Prostate gland (tissue), 2 donors: Measurements from ENCODE around the gene PTPRT. TPM values are rescaled to one million over a fixed set of nuclear protein-coding genes. Genes with fewer than 3 reads are reported as not detected.

Experiments
- DNase-seq: peaks from one replicate; pipeline ENCODE4 v3.0.0-alpha.2; 2019; ENCODE audit warnings: low spot score
- H3K27ac ChIP-seq, 2 donors: fragments of 200-600 bp; sonication (generic); 2 replicates each; pipeline ENCODE4 v1.5.1; 2017 to 2019
- H3K27me3 ChIP-seq: fragments of 200-600 bp; sonication (generic); replicated peaks from 2 replicates; pipeline ENCODE4 v1.5.1; 2019; ENCODE audit not compliant: insufficient read depth
- H3K36me3 ChIP-seq, 2 donors: fragments of 200-600 bp; sonication (generic); 1 replicate in 1 of 2; 2 replicates in 1 of 2; pipeline versions ENCODE4 v1.5.1 to v1.8.1; 2017 to 2019
- H3K4me1 ChIP-seq: fragments of 200-600 bp; sonication (generic); replicated peaks from 2 replicates; pipeline ENCODE4 v1.5.1; 2019
- H3K4me3 ChIP-seq, 2 donors: fragments of 200-600 bp; sonication (generic); 2 replicates each; pipeline ENCODE4 v1.5.1; 2017 to 2019
- H3K9me3 ChIP-seq: fragments of 200-600 bp; sonication (generic); 2 replicates; pipeline ENCODE4 v1.5.1; 2017
- CTCF ChIP-seq, 4 experiments: fragments of 200-600 bp in 2 of 4; fragments of 450-650 bp in 2 of 4; sonication (generic) in 2 of 4; IDR thresholded peaks; 1 replicate in 3 of 4; 2 replicates in 1 of 4; pipeline ENCODE4 v1.5.1; 2016 to 2019; ENCODE audit warnings: antibody characterized with exemption in 4 of 4, mild to moderate bottlenecking in 2 of 4, moderate library complexity in 2 of 4
- POLR2A ChIP-seq: fragments of 450-650 bp; IDR thresholded peaks from one replicate; pipeline ENCODE4 v1.6.1; 2016; ENCODE audit warnings: antibody characterized with exemption, mild to moderate bottlenecking
- POLR2AphosphoS5 ChIP-seq: sonication (generic); formaldehyde crosslinking; IDR thresholded peaks from one replicate; pipeline ENCODE4 v1.6.1; 2017; ENCODE audit warnings: antibody characterized with exemption
- WGBS: methylation state at CpG from one replicate; pipeline ENCODE4 v1.1.5; 2018; 5-methylcytosine and 5-hydroxymethylcytosine counted together
- intact Hi-C: fragments of 100-400 bp; cut with DNase I; formaldehyde crosslinking; loops from one replicate; pipeline ENCODE4 v1.14.2; 2022
- total RNA-seq, 2 donors: library from RNA; depleted of rRNA; stranded (reverse); fragments of >200 nt; gene quantifications; one replicate each; pipeline ENCODE4 v1.1.0, GENCODE V29; 2016

Gene PTPRT
- total RNA-seq, 2 donors from 2014 or later: 1.5 to 3.5 TPM

GRCh38 chr20:42475773-42476172 is 713.9 kb downstream of the PTPRT start:
- no peak for DNase-seq
- intact Hi-C loops: no loop called here

GRCh38 chr20:42474646-42475045 is 715.1 kb downstream of the PTPRT start:
- Histone ChIP-seq H3K4me1 (no peaks in the 10 kb centered on the region), H3K9me3 (no peaks in the 10 kb centered on the region), H3K27ac (no peak overlapping the region), H3K27me3 (no peaks in the 10 kb centered on the region), H3K36me3 (no peaks in the 10 kb centered on the region), H3K4me3 (no peak overlapping the region)
- TF ChIP-seq POLR2A (no peak), POLR2AphosphoS5 (no peak), CTCF (IDR thresholded peaks at IDR 0.05) (no peak)
- intact Hi-C loops: no loop called here
- DNase-seq: no peak
- WGBS: 54% methylated on average over 6 of the region's 6 CpGs

More at GRCh38 chr20:42475773-42476172, 713.9 kb downstream of the PTPRT start:
- Histone ChIP-seq H3K27ac (no peak overlapping the region), H3K9me3 (no peaks in the 10 kb centered on the region), H3K4me3 (no peak overlapping the region), H3K27me3 (no peaks in the 10 kb centered on the region), H3K36me3 (no peaks in the 10 kb centered on the region), H3K4me1 (no peaks in the 10 kb centered on the region)
- TF ChIP-seq POLR2A: no peak
- no peak for TF ChIP-seq POLR2AphosphoS5
- no peak for TF ChIP-seq CTCF (IDR thresholded peaks at IDR 0.05)
- 86% methylated on average over 7 of the region's 7 CpGs for WGBS

GRCh38 chr20:42472198-42472597 is 717.5 kb downstream of the PTPRT start:
- no peaks in the 10 kb centered on the region for H3K36me3 ChIP-seq
- TF ChIP-seq POLR2A (no peak), POLR2AphosphoS5 (no peak), CTCF (IDR thresholded peaks at IDR 0.05) (no peak)
- H3K9me3 ChIP-seq: no peaks in the 10 kb centered on the region
- no peak for DNase-seq
- 95% methylated on average over 19 of the region's 19 CpGs for WGBS
- H3K4me3 ChIP-seq: no peak overlapping the region
- intact Hi-C loops: no loop called here
- H3K27ac ChIP-seq: no peak overlapping the region
- H3K4me1 ChIP-seq: no peaks in the 10 kb centered on the region
- H3K27me3 ChIP-seq: no peaks in the 10 kb centered on the region

GRCh38 chr20:42461965-42462593 is 727.6 kb downstream of the PTPRT start:
- 80% methylated on average over 2 of the region's 2 CpGs for WGBS
- Histone ChIP-seq H3K9me3 (no peaks in the 10 kb centered on the region), H3K27ac (no peak overlapping the region), H3K4me1 (no peaks in the 10 kb centered on the region), H3K36me3 (no peaks in the 10 kb centered on the region), H3K4me3 (no peak overlapping the region), H3K27me3 (no peaks in the 10 kb centered on the region)
- TF ChIP-seq POLR2AphosphoS5: no peak
- intact Hi-C loops: no loop called here
- no peak for DNase-seq

DNA sequence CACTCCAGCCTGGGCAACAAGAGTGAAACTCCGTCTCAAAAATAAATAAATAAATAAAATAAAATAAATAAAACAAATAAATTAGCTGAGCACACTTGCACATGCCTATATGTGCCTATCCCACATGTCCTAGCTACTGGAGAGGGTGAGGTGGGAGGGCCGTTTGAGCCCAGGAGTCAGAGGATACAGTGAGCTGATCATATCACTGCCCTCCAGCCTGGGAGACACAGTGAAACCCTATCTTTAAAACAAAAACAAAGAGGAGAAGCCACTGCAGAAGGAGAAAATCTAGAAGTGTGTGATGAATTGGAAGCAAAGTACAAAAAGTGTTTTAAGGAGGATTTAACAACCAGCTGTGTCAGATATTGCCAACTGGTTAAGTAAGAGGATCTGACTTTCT is 728.4 kb downstream of the PTPRT start:
- Histone ChIP-seq H3K36me3 (no peaks in the 10 kb centered on the region), H3K27ac (no peak overlapping the region), H3K4me1 (no peaks in the 10 kb centered on the region), H3K9me3 (no peaks in the 10 kb centered on the region), H3K4me3 (no peak overlapping the region), H3K27me3 (no peaks in the 10 kb centered on the region)
- DNase-seq: no peak
- TF ChIP-seq POLR2A: no peak
- no peak for TF ChIP-seq CTCF (IDR thresholded peaks at IDR 0.05)
- TF ChIP-seq POLR2AphosphoS5: no peak
- WGBS: 47% methylated on average over 2 of the region's 2 CpGs
- intact Hi-C loops: no loop called here
